ENCODE results near the gene TIA1.
A peak's percentile ranks its signal among the peaks of the same experiment; 100 is the strongest.
"Not testable (repeated sequence)": the region's sequence is repeated elsewhere in the genome, so short reads cannot be mapped to it uniquely, and the experiment has no call there.

Gene TIA1

GRCh38 chr2:70248181-70248847, at the start of gene TIA1:
Gene TIA1 (minus strand): TSS chr2:70248628. CDS start chr2:70248430, 198 bp downstream.
- peak; percentile 97 for DNase-seq

- not testable (repeated sequence) for DNase-seq
Measured at GRCh38 chr2:70297828-70298227, 49.4 kb upstream of the TIA1 start.

- no peak for DNase-seq
Measured at GRCh38 chr2:70283500-70284191, 35.2 kb upstream of the TIA1 start.

DNA sequence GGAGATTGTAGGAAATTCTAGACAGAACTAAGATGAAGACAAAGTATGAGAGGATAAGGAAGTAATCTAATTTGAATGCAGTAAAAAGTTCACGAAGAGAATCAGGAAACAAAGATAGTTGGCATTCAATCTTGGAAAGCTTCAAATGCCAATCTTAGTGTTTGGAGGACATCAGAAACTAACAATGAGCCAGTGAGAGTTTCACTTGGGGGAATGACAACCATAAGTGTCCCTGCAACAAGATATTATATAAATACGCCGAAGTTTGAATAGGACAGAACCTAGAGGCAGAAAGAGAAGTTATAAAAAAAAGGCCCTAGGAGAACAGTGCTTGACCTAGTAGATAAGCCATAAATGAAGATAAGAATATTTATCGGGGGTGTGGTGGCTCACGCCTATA, 34.0 kb upstream of the TIA1 start:
- DNase-seq, result no peak

DNA sequence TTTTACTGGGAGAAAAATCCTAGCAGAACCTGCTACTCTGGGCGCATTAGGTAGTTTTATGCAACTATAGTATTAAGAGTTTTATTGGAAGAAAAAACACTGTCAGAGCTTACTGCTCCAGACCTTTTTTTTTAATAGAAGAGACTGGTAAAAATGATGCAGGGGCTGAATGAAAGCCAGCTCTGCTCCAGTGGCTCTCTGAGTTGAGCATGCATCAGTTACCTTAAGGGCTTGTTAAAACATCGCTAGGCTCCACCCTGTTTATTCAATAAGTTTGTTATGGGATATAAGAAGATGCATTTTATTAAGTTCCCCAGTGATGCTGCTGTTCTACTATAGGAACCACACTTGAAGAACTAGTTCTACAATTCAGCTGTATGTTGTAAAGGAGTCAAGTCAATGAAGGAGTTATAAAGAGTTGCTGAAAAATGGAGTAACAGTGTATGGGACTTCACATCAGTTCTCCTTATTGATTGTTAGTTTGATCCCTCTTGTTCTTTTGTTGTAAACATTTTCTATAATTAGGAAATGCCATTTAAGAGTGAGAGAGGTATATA, 31.9 kb upstream of the TIA1 start:
- DNase-seq, result no peak

DNA sequence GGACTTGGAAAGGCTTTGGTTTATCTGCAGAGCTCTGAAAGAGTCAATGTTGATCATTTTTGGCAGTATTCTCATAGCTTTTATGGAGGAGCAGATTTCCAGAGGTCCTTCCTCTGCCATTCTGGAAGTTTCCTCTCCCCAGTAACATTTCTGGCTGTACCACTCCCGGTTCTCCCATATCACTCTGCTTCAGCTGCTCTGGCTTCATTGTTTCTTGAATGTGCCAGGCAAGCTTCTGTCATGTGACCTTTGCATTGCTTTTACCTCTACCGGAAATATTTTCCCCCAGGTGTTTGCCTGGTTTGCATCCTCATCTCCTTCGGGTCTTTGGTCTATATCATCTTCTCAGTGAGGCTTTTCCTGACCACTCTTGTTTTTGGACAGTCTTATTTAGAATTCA, 21.9 kb upstream of the TIA1 start:
- DNase-seq, result no peak

DNA sequence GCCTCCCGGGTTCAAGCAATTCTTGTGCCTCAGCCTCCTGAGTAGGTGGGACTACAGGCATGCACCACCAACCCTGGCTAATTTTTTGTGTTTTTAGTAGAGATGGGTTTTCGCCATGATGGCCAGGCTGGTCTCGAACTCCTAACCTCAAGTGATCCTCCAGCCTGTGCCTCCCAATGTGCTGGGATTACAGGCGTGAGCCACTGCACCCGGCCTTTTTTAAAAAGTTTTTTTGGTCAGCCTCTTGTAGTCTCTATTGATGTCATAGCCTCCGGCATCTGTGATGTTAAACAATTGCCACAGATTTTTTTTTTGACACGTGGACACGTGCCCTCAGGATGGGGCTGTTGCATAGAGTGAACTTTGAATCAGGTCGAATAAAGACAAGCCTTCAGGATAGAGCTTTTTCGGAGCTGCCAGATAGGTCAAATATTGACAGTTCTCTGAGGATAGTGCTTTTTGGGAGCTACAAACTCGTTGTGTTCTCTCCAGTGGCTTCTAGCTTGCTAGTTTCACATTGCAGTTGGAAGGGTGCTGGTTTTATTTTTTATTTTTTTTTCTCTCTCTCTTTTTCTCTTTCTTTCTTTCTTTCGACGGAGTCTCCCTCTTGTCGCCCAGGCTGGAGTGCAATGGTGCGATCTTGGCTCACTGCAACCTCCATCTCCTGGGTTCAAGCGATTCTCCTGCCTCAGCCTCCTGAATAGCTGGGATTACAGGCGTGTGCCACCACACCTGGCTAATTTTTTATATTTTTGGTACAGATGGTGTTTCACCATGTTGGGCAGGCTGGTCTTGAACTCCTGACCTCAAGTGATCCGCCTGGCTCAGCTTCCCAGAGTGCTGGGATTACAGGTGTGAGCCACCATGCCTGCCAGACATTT, 21.2 kb upstream of the TIA1 start:
- DNase-seq, result not testable (repeated sequence)

DNA sequence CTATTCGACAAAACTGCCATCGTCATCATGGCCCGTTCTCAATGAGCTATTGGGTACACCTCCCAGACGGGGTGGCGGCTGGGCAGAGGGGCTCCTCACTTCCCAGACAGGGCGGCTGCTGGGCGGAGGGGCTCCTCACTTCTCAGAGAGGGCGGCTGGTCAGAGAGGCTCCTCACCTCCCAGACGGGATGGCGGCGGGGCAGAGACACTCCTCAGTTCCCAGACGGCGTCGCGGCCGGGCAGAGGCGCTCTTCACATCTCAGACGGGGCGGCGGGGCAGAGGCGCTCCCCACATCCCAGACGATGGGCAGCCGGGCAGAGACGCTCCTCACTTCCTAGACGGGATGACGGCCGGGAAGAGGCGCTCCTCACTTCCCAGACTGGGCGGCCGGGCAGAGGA, 18.5 kb upstream of the TIA1 start:
- DNase-seq, result not testable (repeated sequence)

DNA sequence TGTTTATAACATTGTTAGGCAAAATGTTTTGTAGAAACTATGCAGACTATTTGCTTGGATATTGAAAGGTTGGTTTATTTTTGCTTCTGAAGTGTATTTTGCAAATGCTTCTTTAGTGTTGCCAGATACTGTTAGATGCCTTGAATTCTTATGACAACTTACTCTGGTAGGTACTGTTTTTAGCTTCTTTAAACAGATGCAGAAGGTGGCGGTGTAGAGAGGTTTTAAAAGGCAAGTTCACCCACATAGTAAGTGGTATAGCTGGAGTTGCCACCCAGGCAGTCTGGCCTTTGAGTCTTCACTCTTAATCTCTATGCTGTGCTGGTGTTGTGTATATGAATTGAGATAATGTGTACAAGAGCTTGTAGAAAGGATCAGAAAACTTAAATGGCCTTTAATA, 13.1 kb upstream of the TIA1 start:
- DNase-seq, result no peak

GRCh38 chr2:70258532-70258875, 10.1 kb upstream of the TIA1 start:
- DNase-seq, result no peak

- no peak for DNase-seq
Measured at GRCh38 chr2:70255637-70256314, 7.3 kb upstream of the TIA1 start.

GRCh38 chr2:70250434-70250833, 2.0 kb upstream of the TIA1 start:
- no peak for DNase-seq

GRCh38 chr2:70247364-70248180, 856 bp downstream of the TIA1 start:
- DNase-seq, result no peak

GRCh38 chr2:70243806-70244584, 4.4 kb downstream of the TIA1 start:
- no peak for DNase-seq

DNA sequence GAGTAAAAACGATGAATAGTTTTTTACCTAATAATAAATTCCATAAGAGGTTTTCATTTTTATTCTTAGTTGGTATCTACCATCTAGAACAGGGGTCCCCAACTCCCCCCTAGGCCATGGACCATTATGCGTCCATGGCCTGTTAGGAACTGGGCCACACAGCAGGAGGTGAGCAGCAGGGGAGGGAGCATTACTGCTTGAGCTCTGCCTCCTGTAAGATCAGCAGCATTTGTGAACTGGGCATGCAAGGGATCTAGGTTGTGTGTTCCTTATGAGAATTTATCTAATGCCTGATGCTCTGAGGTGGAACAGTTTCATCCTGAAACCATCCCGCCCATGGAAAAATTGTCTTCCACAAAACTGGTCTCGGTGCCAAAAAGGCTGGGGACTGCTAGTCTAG, 5.9 kb downstream of the TIA1 start:
- DNase-seq, result no peak

DNA sequence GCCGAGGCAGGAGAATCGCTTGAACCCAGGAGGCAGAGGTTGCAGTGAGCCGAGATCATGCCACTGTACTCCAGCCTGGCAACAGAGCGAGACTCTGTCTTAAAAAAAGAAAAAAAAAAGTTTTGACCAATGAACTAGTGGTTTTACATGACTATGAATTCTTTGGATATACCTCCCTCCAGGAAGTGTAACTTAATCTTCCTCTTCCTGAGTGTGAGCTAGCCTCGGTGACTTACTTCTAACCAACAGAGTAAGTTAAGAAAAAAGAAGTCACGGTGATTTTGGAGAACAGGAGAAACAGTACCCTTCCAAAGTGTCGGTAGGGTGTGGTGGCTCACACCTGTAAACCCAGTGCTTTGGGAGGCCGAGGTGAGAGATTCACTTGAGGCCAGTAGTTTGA, 7.1 kb downstream of the TIA1 start:
- DNase-seq, result no peak

GRCh38 chr2:70240599-70240998, 7.8 kb downstream of the TIA1 start:
- no peak for DNase-seq

- DNase-seq, result no peak
Measured at GRCh38 chr2:70233926-70234325, 14.5 kb downstream of the TIA1 start.

DNA sequence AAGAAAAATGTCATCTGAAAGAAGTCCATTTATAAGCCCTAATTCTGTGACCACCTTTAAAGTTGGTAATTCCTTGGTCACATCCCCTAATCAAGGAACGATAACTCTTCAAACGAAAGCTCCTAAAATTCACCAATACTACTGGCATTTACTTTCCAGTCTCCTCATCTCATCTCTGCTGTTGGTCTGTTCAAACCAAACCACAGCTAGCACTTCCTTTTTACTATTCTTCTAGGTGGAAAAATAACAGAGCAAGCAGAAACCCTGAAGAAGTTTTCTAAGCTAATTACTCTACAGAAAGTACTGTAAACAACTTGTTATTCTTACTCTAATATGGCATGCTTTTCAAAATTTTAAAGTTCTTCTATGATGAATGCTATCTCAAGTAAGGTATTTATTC, 21.6 kb downstream of the TIA1 start:
- no peak for DNase-seq

- DNase-seq, result not testable (repeated sequence)
Measured at GRCh38 chr2:70223305-70223704, 25.1 kb downstream of the TIA1 start.

- DNase-seq, result no peak
Measured at GRCh38 chr2:70214953-70215549, 33.4 kb downstream of the TIA1 start.

Measured in stimulated activated CD4-positive, alpha-beta T cell treated with anti-CD3 and anti-CD28 coated beads, Interleukin-12 subunit alpha, Interleukin-12 subunit beta, amount 100 ng/mL, for 4 hours (primary cell).